Hematopoietic multipotent progenitor cell treated with erythropoietin and hydrocortisone succinate and interleukin-3 and kit ligand, for 6 days (in vitro differentiated cells): ENCODE measurements around the gene C8A.
A peak's percentile ranks its signal among the peaks of the same experiment; 100 is the strongest.

Experiments used
- DNase-seq: peaks from one replicate; pipeline ENCODE4 v3.0.0-alpha.2; 2015

The C8A gene

GRCh38 chr1:56854521-56855099, at the start of gene C8A:
TSS of gene C8A (plus strand) at chr1:56854797. CDS start at chr1:56854902, 105 bp downstream.
- no peak for DNase-seq

- DNase-seq = no peak
Observed at GRCh38 chr1:56806804-56807203, 47.8 kb upstream of the C8A start.

- no peak for DNase-seq
Observed at GRCh38 chr1:56808410-56808809, 46.2 kb upstream of the C8A start.

- no peak for DNase-seq
Observed at GRCh38 chr1:56811331-56811730, 43.3 kb upstream of the C8A start.

GRCh38 chr1:56814205-56814604, 40.4 kb upstream of the C8A start:
- no peak for DNase-seq

- DNase-seq = no peak
Observed at GRCh38 chr1:56816264-56816663, 38.3 kb upstream of the C8A start.

- no peak for DNase-seq
Observed at GRCh38 chr1:56816909-56817308, 37.7 kb upstream of the C8A start.

- DNase-seq = no peak
Observed at GRCh38 chr1:56817716-56818463, 36.7 kb upstream of the C8A start.

- no peak for DNase-seq
Observed at GRCh38 chr1:56819387-56819899, 35.2 kb upstream of the C8A start, which contains the start of gene FYB2. TSS of gene FYB2 (minus strand) at chr1:56819404. CDS start at chr1:56819290, 114 bp downstream.

GRCh38 chr1:56820755-56821461, 33.7 kb upstream of the C8A start:
- peak; percentile 86 for DNase-seq

GRCh38 chr1:56821462-56821797, 33.2 kb upstream of the C8A start:
- DNase-seq = peak; percentile 3

GRCh38 chr1:56824271-56824670, 30.3 kb upstream of the C8A start:
- no peak for DNase-seq

GRCh38 chr1:56824938-56825337, 29.7 kb upstream of the C8A start:
- DNase-seq = no peak

GRCh38 chr1:56825436-56825835, 29.2 kb upstream of the C8A start:
- DNase-seq = no peak

GRCh38 chr1:56827711-56828110, 26.9 kb upstream of the C8A start:
- no peak for DNase-seq

GRCh38 chr1:56830052-56830451, 24.5 kb upstream of the C8A start:
- DNase-seq = no peak

- DNase-seq = peak; percentile 74
Observed at GRCh38 chr1:56831871-56832693, 22.5 kb upstream of the C8A start.

- no peak for DNase-seq
Observed at GRCh38 chr1:56833088-56833487, 21.5 kb upstream of the C8A start.

- DNase-seq = no peak
Observed at GRCh38 chr1:56834137-56834900, 20.3 kb upstream of the C8A start.

GRCh38 chr1:56835657-56836056, 18.9 kb upstream of the C8A start:
- no peak for DNase-seq

- no peak for DNase-seq
Observed at GRCh38 chr1:56836359-56836758, 18.2 kb upstream of the C8A start.

GRCh38 chr1:56837244-56837939, 17.2 kb upstream of the C8A start:
- DNase-seq = no peak
